Sigmoid colon (tissue), 4 donors: ENCODE data around the gene LRRC8B.

Source experiments
- POLR2A ChIP-seq, 2 donors: fragments of 450-650 bp; IDR thresholded peaks; one replicate each; pipeline ENCODE4 v1.6.1; 2016; ENCODE audit warnings: antibody characterized with exemption in 2 of 2, mild to moderate bottlenecking in 2 of 2, moderate library complexity in 2 of 2
- POLR2AphosphoS5 ChIP-seq, 4 donors: sonication (generic); formaldehyde crosslinking; IDR thresholded peaks; one replicate each; pipeline ENCODE4 v1.6.1; 2017; ENCODE audit warnings: antibody characterized with exemption in 4 of 4
- TF ChIP-seq, protein P1 (sequence below), 4 experiments: fragments of 450-650 bp in 3 of 4; fragments of 200-600 bp in 1 of 4; IDR thresholded peaks; one replicate each; pipeline ENCODE4 v1.5.1; 2016 to 2019; ENCODE audit warnings: antibody characterized with exemption in 4 of 4, mild to moderate bottlenecking in 3 of 4, moderate library complexity in 2 of 4

DNA sequence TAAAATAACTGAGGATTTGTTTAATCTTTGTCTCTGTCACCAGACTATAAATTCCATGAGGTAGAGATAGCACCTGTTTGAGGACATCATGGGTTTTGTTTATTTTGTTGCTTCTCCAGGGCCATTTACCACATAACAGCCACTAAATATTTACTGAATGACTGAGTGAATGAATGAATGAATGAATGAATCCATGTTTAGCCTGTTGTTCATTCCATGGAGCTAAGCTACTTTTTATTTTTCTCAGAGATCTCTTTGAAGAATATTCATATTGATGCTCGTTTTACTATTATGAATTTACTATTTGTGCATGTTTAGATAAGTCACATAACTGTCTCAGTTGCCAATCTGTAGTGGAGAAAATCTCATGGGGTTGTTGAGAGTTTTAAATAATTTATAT, 17.7 kb downstream of the LRRC8B start:
- TF ChIP-seq, protein P1, sequence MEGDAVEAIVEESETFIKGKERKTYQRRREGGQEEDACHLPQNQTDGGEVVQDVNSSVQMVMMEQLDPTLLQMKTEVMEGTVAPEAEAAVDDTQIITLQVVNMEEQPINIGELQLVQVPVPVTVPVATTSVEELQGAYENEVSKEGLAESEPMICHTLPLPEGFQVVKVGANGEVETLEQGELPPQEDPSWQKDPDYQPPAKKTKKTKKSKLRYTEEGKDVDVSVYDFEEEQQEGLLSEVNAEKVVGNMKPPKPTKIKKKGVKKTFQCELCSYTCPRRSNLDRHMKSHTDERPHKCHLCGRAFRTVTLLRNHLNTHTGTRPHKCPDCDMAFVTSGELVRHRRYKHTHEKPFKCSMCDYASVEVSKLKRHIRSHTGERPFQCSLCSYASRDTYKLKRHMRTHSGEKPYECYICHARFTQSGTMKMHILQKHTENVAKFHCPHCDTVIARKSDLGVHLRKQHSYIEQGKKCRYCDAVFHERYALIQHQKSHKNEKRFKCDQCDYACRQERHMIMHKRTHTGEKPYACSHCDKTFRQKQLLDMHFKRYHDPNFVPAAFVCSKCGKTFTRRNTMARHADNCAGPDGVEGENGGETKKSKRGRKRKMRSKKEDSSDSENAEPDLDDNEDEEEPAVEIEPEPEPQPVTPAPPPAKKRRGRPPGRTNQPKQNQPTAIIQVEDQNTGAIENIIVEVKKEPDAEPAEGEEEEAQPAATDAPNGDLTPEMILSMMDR (IDR thresholded peaks at IDR 0.05), result no peak
- no peak for TF ChIP-seq POLR2A (IDR thresholded peaks at IDR 0.05)
- TF ChIP-seq POLR2AphosphoS5 (IDR thresholded peaks at IDR 0.05), result no peak
